Gastrocnemius medialis (tissue), 4 donors: ENCODE results near the gene MEGF6. TPM values are rescaled to one million over a fixed set of nuclear protein-coding genes. Genes with fewer than 3 reads are reported as not detected.

ENCODE experiments used
- ATAC-seq, 2 donors: fragments of 150-250 bp; one replicate each; pipeline ENCODE4 v1.9.1; 2016
- DNase-seq, 2 donors: peaks; one replicate each; pipeline ENCODE4 v3.0.0-alpha.2; 2019
- H3K27ac ChIP-seq, 4 donors: fragments of 200-600 bp; sonication (generic); 1 replicate in 1 of 4; 2 replicates in 3 of 4; pipeline ENCODE4 v1.5.1; 2016 to 2018; ENCODE audit warnings: mild to moderate bottlenecking in 2 of 4, moderate library complexity in 1 of 4
- H3K27me3 ChIP-seq, 3 donors: fragments of 200-600 bp; sonication (generic) in 2 of 3; 1 replicate in 1 of 3; 2 replicates in 2 of 3; pipeline versions ENCODE4 v1.5.1 to v1.6.0; 2016 to 2019; ENCODE audit warnings: mild to moderate bottlenecking in 1 of 3, moderate library complexity in 1 of 3
- H3K36me3 ChIP-seq, 2 donors: fragments of 200-600 bp; sonication (generic) in 1 of 2; one replicate each; pipeline ENCODE4 v1.5.1; 2017 to 2018
- H3K4me1 ChIP-seq, 2 donors: fragments of 200-600 bp; sonication (generic) in 1 of 2; one replicate each; pipeline ENCODE4 v1.5.1; 2016 to 2017; ENCODE audit warnings: mild to moderate bottlenecking in 2 of 2
- H3K4me3 ChIP-seq, 4 donors: fragments of 200-600 bp; sonication (generic) in 3 of 4; 1 replicate in 1 of 4; 2 replicates in 3 of 4; pipeline ENCODE4 v1.5.1; 2016 to 2019; ENCODE audit warnings: mild to moderate bottlenecking in 2 of 4
- H3K9me3 ChIP-seq, 3 donors: fragments of 200-600 bp; sonication (generic) in 2 of 3; 1 replicate in 1 of 3; 2 replicates in 2 of 3; pipeline ENCODE4 v1.5.1; 2016 to 2019
- POLR2A ChIP-seq, 2 donors: fragments of 450-650 bp; IDR thresholded peaks; one replicate each; pipeline ENCODE4 v1.6.1; 2017; ENCODE audit warnings: antibody characterized with exemption in 2 of 2, mild to moderate bottlenecking in 2 of 2, moderate library complexity in 2 of 2
- in situ Hi-C, 4 donors: fragments of 200-750 bp; cut with MboI; loops; one replicate each; pipeline versions ENCODE4 v1.15.0 to v1.8.0; 2017; ENCODE audit warnings: low sequenced_read_pairs in 4 of 4
- intact Hi-C: fragments of 100-400 bp; cut with DNase I; formaldehyde crosslinking; loops from one replicate; pipeline ENCODE4 v1.15.1; 2023; ENCODE audit warnings: low total_unique reads
- total RNA-seq, 4 donors: library from RNA; depleted of rRNA; stranded (reverse); fragments of >200 nt; gene quantifications; one replicate each; pipeline versions ENCODE4 v1.1.0 to v1.2.3, GENCODE V29; 2016
- TF ChIP-seq, protein P1 (sequence below), 5 experiments: fragments of 450-650 bp in 3 of 5; fragments of 200-600 bp in 2 of 5; sonication (generic) in 2 of 5; IDR thresholded peaks in 4 of 5; conservative IDR thresholded peaks in 1 of 5; 1 replicate in 4 of 5; 2 replicates in 1 of 5; pipeline ENCODE4 v1.5.1; 2016 to 2019; ENCODE audit warnings: antibody characterized with exemption in 5 of 5, mild to moderate bottlenecking in 3 of 5, moderate library complexity in 3 of 5

Gene MEGF6
- total RNA-seq, 4 donors from 2014 or later, result 1.9 to 5.7 (median 4.9) TPM

- no peak for ATAC-seq
- intact Hi-C loops (no loop called here), in situ Hi-C loops (no loop called here)
- DNase-seq, result no peak
- Histone ChIP-seq H3K4me3 (no peak overlapping the region), H3K27ac (no peak overlapping the region), H3K36me3 (no peaks in the 10 kb centered on the region), H3K9me3 (no peaks in the 10 kb centered on the region), H3K27me3 (peaks cover 0 to 7% (median 2%) of the 10 kb centered on the region in 3 donors), H3K4me1 (peaks cover 3 to 12% of the 10 kb centered on the region in 2 donors)
- TF ChIP-seq POLR2A (IDR thresholded peaks at IDR 0.05), result no peak
- TF ChIP-seq, protein P1, sequence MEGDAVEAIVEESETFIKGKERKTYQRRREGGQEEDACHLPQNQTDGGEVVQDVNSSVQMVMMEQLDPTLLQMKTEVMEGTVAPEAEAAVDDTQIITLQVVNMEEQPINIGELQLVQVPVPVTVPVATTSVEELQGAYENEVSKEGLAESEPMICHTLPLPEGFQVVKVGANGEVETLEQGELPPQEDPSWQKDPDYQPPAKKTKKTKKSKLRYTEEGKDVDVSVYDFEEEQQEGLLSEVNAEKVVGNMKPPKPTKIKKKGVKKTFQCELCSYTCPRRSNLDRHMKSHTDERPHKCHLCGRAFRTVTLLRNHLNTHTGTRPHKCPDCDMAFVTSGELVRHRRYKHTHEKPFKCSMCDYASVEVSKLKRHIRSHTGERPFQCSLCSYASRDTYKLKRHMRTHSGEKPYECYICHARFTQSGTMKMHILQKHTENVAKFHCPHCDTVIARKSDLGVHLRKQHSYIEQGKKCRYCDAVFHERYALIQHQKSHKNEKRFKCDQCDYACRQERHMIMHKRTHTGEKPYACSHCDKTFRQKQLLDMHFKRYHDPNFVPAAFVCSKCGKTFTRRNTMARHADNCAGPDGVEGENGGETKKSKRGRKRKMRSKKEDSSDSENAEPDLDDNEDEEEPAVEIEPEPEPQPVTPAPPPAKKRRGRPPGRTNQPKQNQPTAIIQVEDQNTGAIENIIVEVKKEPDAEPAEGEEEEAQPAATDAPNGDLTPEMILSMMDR (IDR thresholded peaks at IDR 0.05 in 4 of 5, conservative IDR thresholded peaks at IDR 0.05 in 1 of 5), result no peak
Observed at GRCh38 chr1:3450202-3450863, 161.0 kb downstream of the MEGF6 start.

DNA sequence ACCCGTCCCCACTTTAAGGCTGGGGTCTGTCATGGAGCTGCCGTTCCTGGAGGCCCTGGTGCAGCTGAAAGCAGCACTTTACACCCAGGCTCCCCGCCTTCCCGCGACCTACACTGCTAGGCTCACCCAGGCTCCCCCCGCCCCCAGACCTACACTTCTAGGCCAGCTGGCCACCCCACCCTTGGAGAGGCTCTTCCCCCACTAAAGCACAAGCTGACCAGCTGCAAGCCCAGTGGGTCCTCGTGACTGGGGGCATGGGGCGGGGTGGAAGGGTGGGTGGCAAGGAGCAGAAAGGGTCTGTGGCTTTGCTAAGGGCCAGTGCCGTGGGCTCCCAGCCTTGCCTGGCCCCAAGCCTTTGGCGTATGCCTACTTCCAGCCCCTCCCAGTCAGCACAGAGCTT, 166.6 kb downstream of the MEGF6 start:
- in situ Hi-C loops, result no loop called here
- no peak for ATAC-seq
- Histone ChIP-seq H3K27me3 (peaks cover 9 to 14% (median 11%) of the 10 kb centered on the region in 3 donors), H3K4me3 (no peak overlapping the region), H3K4me1 (no peaks in the 10 kb centered on the region), H3K9me3 (no peaks in the 10 kb centered on the region), H3K27ac (no peak overlapping the region), H3K36me3 (no peaks in the 10 kb centered on the region)
- DNase-seq, result no peak
- intact Hi-C loops, result no loop called here
- no peak for TF ChIP-seq POLR2A (IDR thresholded peaks at IDR 0.05)
- TF ChIP-seq, protein P1 (IDR thresholded peaks at IDR 0.05 in 4 of 5, conservative IDR thresholded peaks at IDR 0.05 in 1 of 5), result no peak

DNA sequence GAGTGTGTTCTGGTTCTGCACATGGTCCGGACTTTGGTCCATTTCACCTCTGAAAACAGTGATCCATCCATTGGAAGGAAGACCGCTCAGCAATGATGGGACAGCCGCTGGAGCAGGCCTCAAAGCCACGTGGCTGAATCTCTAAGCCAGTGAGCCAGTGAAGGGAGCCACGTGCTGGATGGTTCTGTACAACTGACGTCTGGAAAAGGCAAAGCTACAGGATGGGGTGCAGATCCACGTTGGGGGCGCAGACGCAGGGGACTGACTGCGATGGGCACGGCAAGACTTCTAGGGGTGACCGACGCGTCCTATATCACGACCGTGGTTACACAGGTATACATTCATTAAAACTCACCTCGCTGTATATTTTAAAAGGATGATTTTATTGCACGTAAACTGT, 167.0 kb downstream of the MEGF6 start:
- H3K4me3 ChIP-seq, result no peak overlapping the region
- H3K27ac ChIP-seq, result no peak overlapping the region
- no peaks in the 10 kb centered on the region for H3K36me3 ChIP-seq
- H3K4me1 ChIP-seq, result no peaks in the 10 kb centered on the region
- intact Hi-C loops, result no loop called here
- no peaks in the 10 kb centered on the region for H3K9me3 ChIP-seq
- in situ Hi-C loops, result no loop called here
- no peak for DNase-seq
- ATAC-seq, result no peak
- peaks cover 9 to 14% (median 11%) of the 10 kb centered on the region in 3 donors for H3K27me3 ChIP-seq
- TF ChIP-seq, protein P1 (IDR thresholded peaks at IDR 0.05 in 4 of 5, conservative IDR thresholded peaks at IDR 0.05 in 1 of 5), result no peak
- TF ChIP-seq POLR2A (IDR thresholded peaks at IDR 0.05), result no peak

DNA sequence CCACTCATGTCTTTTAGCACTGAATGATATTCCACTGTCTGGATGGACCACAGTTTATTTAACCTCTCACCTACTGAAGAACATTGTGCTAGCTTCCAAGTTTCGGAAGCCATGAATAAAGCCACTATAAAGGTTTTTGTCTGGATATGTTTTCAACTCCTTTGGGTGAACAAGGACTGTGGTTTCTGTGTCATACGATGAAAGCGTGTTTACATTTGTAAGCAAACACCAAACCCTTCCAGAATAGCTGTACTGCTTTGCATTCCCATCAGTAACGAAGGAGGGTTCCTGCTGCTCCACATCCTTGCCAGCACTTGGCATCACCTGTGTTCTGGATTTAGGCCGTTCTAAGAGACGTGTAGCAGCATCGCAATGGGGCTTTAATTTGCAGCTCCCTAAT, 167.5 kb downstream of the MEGF6 start:
- Histone ChIP-seq H3K27ac (no peak overlapping the region), H3K4me3 (no peak overlapping the region), H3K27me3 (peaks cover 9 to 14% (median 11%) of the 10 kb centered on the region in 3 donors), H3K4me1 (no peaks in the 10 kb centered on the region), H3K36me3 (no peaks in the 10 kb centered on the region), H3K9me3 (no peaks in the 10 kb centered on the region)
- in situ Hi-C loops, result no loop called here
- DNase-seq (no peak), ATAC-seq (no peak)
- TF ChIP-seq POLR2A (IDR thresholded peaks at IDR 0.05), result no peak
- TF ChIP-seq, protein P1 (IDR thresholded peaks at IDR 0.05 in 4 of 5, conservative IDR thresholded peaks at IDR 0.05 in 1 of 5), result no peak
- intact Hi-C loops, result no loop called here

GRCh38 chr1:3442901-3443300, 168.4 kb downstream of the MEGF6 start:
- Histone ChIP-seq H3K4me3 (no peak overlapping the region), H3K27ac (no peak overlapping the region), H3K4me1 (no peaks in the 10 kb centered on the region), H3K36me3 (no peaks in the 10 kb centered on the region), H3K27me3 (peaks cover 9 to 14% (median 12%) of the 10 kb centered on the region in 3 donors), H3K9me3 (no peaks in the 10 kb centered on the region)
- in situ Hi-C loops (no loop called here), intact Hi-C loops (no loop called here)
- no peak for ATAC-seq
- no peak for TF ChIP-seq POLR2A (IDR thresholded peaks at IDR 0.05)
- TF ChIP-seq, protein P1 (IDR thresholded peaks at IDR 0.05 in 4 of 5, conservative IDR thresholded peaks at IDR 0.05 in 1 of 5), result no peak
- no peak for DNase-seq
